DOHH2 (cell line): Measurements from ENCODE around the gene PDE1C.

Experiments used
- H3F3A ChIP-seq: fragments of 200-600 bp; sonication (generic), shearing (Covaris generic); 2 replicates; pipeline ENCODE4 v1.6.0; 2016; ENCODE audit warnings: antibody characterized with exemption, mild to moderate bottlenecking; ENCODE audit not compliant: control insufficient read depth, insufficient read depth
- H3K27ac ChIP-seq: fragments of 200-600 bp; sonication (generic); 2 replicates; pipeline ENCODE4 v1.5.1; 2014; ENCODE audit warnings: low read depth, mild to moderate bottlenecking, low read length, moderate library complexity
- H3K27me3 ChIP-seq: fragments of 200-600 bp; sonication (generic); 2 replicates; pipeline ENCODE4 v1.6.1; 2014; ENCODE audit warnings: mild to moderate bottlenecking, low read length, mixed read lengths; ENCODE audit not compliant: control insufficient read depth
- H3K36me3 ChIP-seq: fragments of 200-600 bp; sonication (generic); 2 replicates; pipeline ENCODE4 v1.6.1; 2014; ENCODE audit warnings: mild to moderate bottlenecking, low read length, moderate library complexity, mixed read lengths; ENCODE audit not compliant: control insufficient read depth
- H3K4me1 ChIP-seq: fragments of 200-600 bp; sonication (generic); 2 replicates; pipeline ENCODE4 v1.6.1; 2014; ENCODE audit warnings: mild to moderate bottlenecking, low read length, mixed read lengths; ENCODE audit not compliant: control insufficient read depth
- H3K4me2 ChIP-seq: fragments of 200-600 bp; sonication (generic); 2 replicates; pipeline ENCODE4 v1.6.0; 2014; ENCODE audit warnings: mild to moderate bottlenecking, low read length, moderate library complexity
- H3K4me3 ChIP-seq: fragments of 200-600 bp; sonication (generic); 2 replicates; pipeline ENCODE4 v1.5.1; 2014; ENCODE audit warnings: mild to moderate bottlenecking, low read length, mixed read lengths
- H3K79me2 ChIP-seq: fragments of 200-600 bp; sonication (generic); 2 replicates; pipeline ENCODE4 v1.6.1; 2014; ENCODE audit warnings: mild to moderate bottlenecking, low read length, mixed read lengths; ENCODE audit not compliant: control insufficient read depth
- H3K9me2 ChIP-seq: fragments of 200-600 bp; sonication (generic); replicated peaks from 2 replicates; pipeline ENCODE4 v1.6.1; 2014; ENCODE audit warnings: mild to moderate bottlenecking, low read length, mixed read lengths; ENCODE audit not compliant: control insufficient read depth
- H3K9me3 ChIP-seq: fragments of 200-600 bp; sonication (generic); 2 replicates; pipeline ENCODE4 v1.6.1; 2014; ENCODE audit warnings: antibody characterized with exemption, low read length, mixed read lengths; ENCODE audit not compliant: control insufficient read depth, insufficient read depth
- H4K20me1 ChIP-seq: fragments of 200-600 bp; sonication (generic); 2 replicates; pipeline ENCODE4 v1.6.0; 2014; ENCODE audit warnings: low read depth, mild to moderate bottlenecking, antibody characterized with exemption, low read length, moderate library complexity; ENCODE audit not compliant: control insufficient read depth, insufficient read depth
- CTCF ChIP-seq: fragments of 200-600 bp; sonication (generic); IDR thresholded peaks from one replicate; pipeline ENCODE4 v1.5.1; 2014; ENCODE audit warnings: antibody characterized with exemption, mild to moderate bottlenecking, low read depth, low read length; ENCODE audit not compliant: poor library complexity, severe bottlenecking
- EZH2phosphoT487 ChIP-seq: fragments of 200-600 bp; sonication (generic); IDR thresholded peaks from 2 replicates; pipeline ENCODE4 v1.6.1; 2017; ENCODE audit warnings: borderline replicate concordance, mild to moderate bottlenecking, antibody characterized with exemption, low read length, moderate library complexity, mixed read lengths

The PDE1C gene

GRCh38 chr7:31948029-31948428, 122.2 kb downstream of the PDE1C start:
- Histone ChIP-seq H3K27me3 (no peaks in the 10 kb centered on the region), H3K36me3 (no peaks in the 10 kb centered on the region), H3K4me1 (no peaks in the 10 kb centered on the region), H3K27ac (no peak overlapping the region), H4K20me1 (no peaks in the 10 kb centered on the region), H3F3A (no peaks in the 10 kb centered on the region), H3K79me2 (no peaks in the 10 kb centered on the region), H3K4me3 (no peak overlapping the region), H3K9me2 (no peaks in the 10 kb centered on the region), H3K4me2 (no peak overlapping the region), H3K9me3 (no peaks in the 10 kb centered on the region)
- TF ChIP-seq EZH2phosphoT487, result no peak
- no peak for TF ChIP-seq CTCF

- Histone ChIP-seq H3K4me3 (no peak overlapping the region), H3K9me3 (no peaks in the 10 kb centered on the region), H3K4me2 (no peak overlapping the region), H3K36me3 (no peaks in the 10 kb centered on the region), H4K20me1 (no peaks in the 10 kb centered on the region), H3K4me1 (no peaks in the 10 kb centered on the region), H3K27ac (no peak overlapping the region), H3K79me2 (no peaks in the 10 kb centered on the region), H3K27me3 (no peaks in the 10 kb centered on the region), H3F3A (no peaks in the 10 kb centered on the region), H3K9me2 (no peaks in the 10 kb centered on the region)
- TF ChIP-seq CTCF, result no peak
- no peak for TF ChIP-seq EZH2phosphoT487
These were observed 130.0 kb downstream of the PDE1C start for GRCh38 chr7:31940167-31940566.

- H3K27ac ChIP-seq, result no peak overlapping the region
- H3K9me2 ChIP-seq, result no peaks in the 10 kb centered on the region
- H4K20me1 ChIP-seq, result no peaks in the 10 kb centered on the region
- H3K4me2 ChIP-seq, result no peak overlapping the region
- H3K36me3 ChIP-seq, result no peaks in the 10 kb centered on the region
- no peak overlapping the region for H3K4me3 ChIP-seq
- H3K27me3 ChIP-seq, result no peaks in the 10 kb centered on the region
- TF ChIP-seq EZH2phosphoT487, result no peak
- no peak for TF ChIP-seq CTCF
- H3K79me2 ChIP-seq, result no peaks in the 10 kb centered on the region
- H3K9me3 ChIP-seq, result no peaks in the 10 kb centered on the region
- no peaks in the 10 kb centered on the region for H3F3A ChIP-seq
- H3K4me1 ChIP-seq, result no peaks in the 10 kb centered on the region
These were observed 131.1 kb downstream of the PDE1C start for GRCh38 chr7:31939076-31939475.

GRCh38 chr7:31938650-31939049, 131.6 kb downstream of the PDE1C start:
- Histone ChIP-seq H3K27me3 (no peaks in the 10 kb centered on the region), H3K36me3 (no peaks in the 10 kb centered on the region), H3K4me1 (no peaks in the 10 kb centered on the region), H4K20me1 (no peaks in the 10 kb centered on the region), H3F3A (no peaks in the 10 kb centered on the region), H3K4me2 (no peak overlapping the region), H3K4me3 (no peak overlapping the region), H3K9me2 (no peaks in the 10 kb centered on the region), H3K27ac (no peak overlapping the region), H3K79me2 (no peaks in the 10 kb centered on the region), H3K9me3 (no peaks in the 10 kb centered on the region)
- TF ChIP-seq EZH2phosphoT487 (no peak), CTCF (no peak)
